Tibial nerve (tissue), 4 donors: ENCODE results near the gene TEX2. TPM values are rescaled to one million over a fixed set of nuclear protein-coding genes. Genes with fewer than 3 reads are reported as not detected.

Source experiments
- DNase-seq, 2 donors: peaks; one replicate each; pipeline ENCODE4 v3.0.0-alpha.2; 2019; ENCODE audit warnings: low spot score in 2 of 2
- H3K27ac ChIP-seq, 4 donors: fragments of 200-600 bp; sonication (generic) in 3 of 4; one replicate each; pipeline ENCODE4 v1.5.1; 2017 to 2019; ENCODE audit warnings: mild to moderate bottlenecking in 1 of 4
- H3K27me3 ChIP-seq, 2 donors: fragments of 200-600 bp; sonication (generic) in 1 of 2; one replicate each; pipeline versions ENCODE4 v1.5.1 to v1.6.0; 2017 to 2019
- H3K36me3 ChIP-seq, 3 donors: fragments of 200-600 bp; sonication (generic); one replicate each; pipeline ENCODE4 v1.5.1; 2018 to 2019
- H3K4me1 ChIP-seq, 4 donors: fragments of 200-600 bp; sonication (generic) in 3 of 4; one replicate each; pipeline ENCODE4 v1.5.1; 2017 to 2019
- H3K4me3 ChIP-seq, 4 donors: fragments of 200-600 bp; sonication (generic) in 3 of 4; one replicate each; pipeline ENCODE4 v1.5.1; 2017 to 2019; ENCODE audit warnings: mild to moderate bottlenecking in 1 of 4, moderate library complexity in 1 of 4
- H3K9me3 ChIP-seq, 4 donors: fragments of 200-600 bp; sonication (generic) in 3 of 4; one replicate each; pipeline ENCODE4 v1.5.1; 2017 to 2019
- EP300 ChIP-seq, 2 donors: sonication (generic); formaldehyde crosslinking; IDR thresholded peaks; one replicate each; pipeline ENCODE4 v1.6.1; 2017; ENCODE audit warnings: antibody characterized with exemption in 2 of 2, mild to moderate bottlenecking in 1 of 2
- POLR2A ChIP-seq, 2 donors: fragments of 450-650 bp; IDR thresholded peaks; one replicate each; pipeline ENCODE4 v1.6.1; 2017; ENCODE audit warnings: antibody characterized with exemption in 2 of 2, mild to moderate bottlenecking in 2 of 2, moderate library complexity in 2 of 2
- WGBS, 2 donors: methylation state at CpG; one replicate each; pipeline ENCODE4 v1.1.5; 2018; 5-methylcytosine and 5-hydroxymethylcytosine counted together
- total RNA-seq, 4 donors: library from RNA; depleted of rRNA; stranded (reverse); fragments of >200 nt; gene quantifications; one replicate each; pipeline ENCODE4 v1.1.0, GENCODE V29; 2016
- TF ChIP-seq, protein P1 (sequence below), 5 experiments: fragments of 200-600 bp in 3 of 5; fragments of 450-650 bp in 2 of 5; sonication (generic) in 3 of 5; IDR thresholded peaks; one replicate each; pipeline ENCODE4 v1.5.1; 2016 to 2019; ENCODE audit warnings: antibody characterized with exemption in 5 of 5, mild to moderate bottlenecking in 3 of 5, moderate library complexity in 2 of 5

The TEX2 gene
- total RNA-seq, 4 donors from 2014 or later: 32.6 to 110 (median 59.7) TPM

DNA sequence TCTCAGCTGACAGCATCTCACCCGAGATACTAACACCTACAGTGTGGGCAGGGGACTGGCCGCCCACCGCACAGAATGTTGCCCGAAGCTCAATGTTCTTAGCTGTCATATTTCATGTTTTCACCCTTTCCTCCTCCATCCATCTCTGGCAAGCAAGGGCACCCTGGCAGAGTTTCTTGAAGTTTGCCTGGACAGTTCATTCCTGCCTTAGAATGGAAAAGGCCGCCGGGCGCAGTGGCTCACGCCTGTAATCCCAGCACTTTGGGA is 37.6 kb upstream of the TEX2 start:
- DNase-seq: no peak
- Histone ChIP-seq H3K9me3 (no peaks in the 10 kb centered on the region), H3K4me1 (no peaks in the 10 kb centered on the region), H3K4me3 (no peak overlapping the region), H3K27ac (no peak overlapping the region), H3K27me3 (no peaks in the 10 kb centered on the region), H3K36me3 (no peaks in the 10 kb centered on the region)
- TF ChIP-seq POLR2A (IDR thresholded peaks at IDR 0.05) (no peak), EP300 (IDR thresholded peaks at IDR 0.05) (no peak)
- 75 to 85% methylated on average over 8 of the region's 8 CpGs for WGBS, 2 donors

- Histone ChIP-seq H3K4me1 (no peaks in the 10 kb centered on the region), H3K27me3 (no peaks in the 10 kb centered on the region), H3K36me3 (no peaks in the 10 kb centered on the region), H3K27ac (no peak overlapping the region), H3K9me3 (no peaks in the 10 kb centered on the region), H3K4me3 (no peak overlapping the region)
- DNase-seq: no peak
- TF ChIP-seq EP300 (IDR thresholded peaks at IDR 0.05): no peak
- no peak for TF ChIP-seq POLR2A (IDR thresholded peaks at IDR 0.05)
- TF ChIP-seq, protein P1, sequence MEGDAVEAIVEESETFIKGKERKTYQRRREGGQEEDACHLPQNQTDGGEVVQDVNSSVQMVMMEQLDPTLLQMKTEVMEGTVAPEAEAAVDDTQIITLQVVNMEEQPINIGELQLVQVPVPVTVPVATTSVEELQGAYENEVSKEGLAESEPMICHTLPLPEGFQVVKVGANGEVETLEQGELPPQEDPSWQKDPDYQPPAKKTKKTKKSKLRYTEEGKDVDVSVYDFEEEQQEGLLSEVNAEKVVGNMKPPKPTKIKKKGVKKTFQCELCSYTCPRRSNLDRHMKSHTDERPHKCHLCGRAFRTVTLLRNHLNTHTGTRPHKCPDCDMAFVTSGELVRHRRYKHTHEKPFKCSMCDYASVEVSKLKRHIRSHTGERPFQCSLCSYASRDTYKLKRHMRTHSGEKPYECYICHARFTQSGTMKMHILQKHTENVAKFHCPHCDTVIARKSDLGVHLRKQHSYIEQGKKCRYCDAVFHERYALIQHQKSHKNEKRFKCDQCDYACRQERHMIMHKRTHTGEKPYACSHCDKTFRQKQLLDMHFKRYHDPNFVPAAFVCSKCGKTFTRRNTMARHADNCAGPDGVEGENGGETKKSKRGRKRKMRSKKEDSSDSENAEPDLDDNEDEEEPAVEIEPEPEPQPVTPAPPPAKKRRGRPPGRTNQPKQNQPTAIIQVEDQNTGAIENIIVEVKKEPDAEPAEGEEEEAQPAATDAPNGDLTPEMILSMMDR (IDR thresholded peaks at IDR 0.05): no peak
- 83 to 88% methylated on average over 8 of the region's 8 CpGs for WGBS, 2 donors
These were observed 34.5 kb upstream of the TEX2 start for GRCh38 chr17:64297467-64298088.

DNA sequence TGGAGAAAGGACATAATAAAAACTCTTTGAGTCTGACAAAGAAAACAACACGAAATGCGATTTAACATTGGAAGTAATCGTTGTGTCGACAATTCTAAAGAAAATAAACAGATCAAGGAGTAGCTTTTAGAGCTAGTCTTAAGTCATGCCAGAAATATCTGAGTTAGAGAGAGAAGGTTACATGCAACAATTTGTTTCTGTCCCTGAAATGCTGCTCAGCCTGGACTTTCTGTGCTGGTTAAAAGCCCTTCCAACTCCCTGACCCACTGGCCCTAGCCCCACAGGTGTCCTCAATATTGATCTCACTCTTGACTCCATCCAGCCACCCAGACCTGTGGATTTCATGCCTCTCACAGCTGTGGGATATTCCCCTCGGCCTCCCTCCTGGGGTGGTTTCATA is 33.2 kb upstream of the TEX2 start:
- Histone ChIP-seq H3K27me3 (no peaks in the 10 kb centered on the region), H3K4me1 (no peaks in the 10 kb centered on the region), H3K4me3 (no peak overlapping the region), H3K27ac (no peak overlapping the region), H3K9me3 (peaks cover 0 to 6% (median 0%) of the 10 kb centered on the region in 4 donors), H3K36me3 (no peaks in the 10 kb centered on the region)
- DNase-seq: no peak
- TF ChIP-seq POLR2A (IDR thresholded peaks at IDR 0.05) (no peak), EP300 (IDR thresholded peaks at IDR 0.05) (no peak)
- TF ChIP-seq, protein P1 (IDR thresholded peaks at IDR 0.05): no peak
- WGBS, 2 donors: 67 to 75% methylated on average over 5 of the region's 5 CpGs

DNA sequence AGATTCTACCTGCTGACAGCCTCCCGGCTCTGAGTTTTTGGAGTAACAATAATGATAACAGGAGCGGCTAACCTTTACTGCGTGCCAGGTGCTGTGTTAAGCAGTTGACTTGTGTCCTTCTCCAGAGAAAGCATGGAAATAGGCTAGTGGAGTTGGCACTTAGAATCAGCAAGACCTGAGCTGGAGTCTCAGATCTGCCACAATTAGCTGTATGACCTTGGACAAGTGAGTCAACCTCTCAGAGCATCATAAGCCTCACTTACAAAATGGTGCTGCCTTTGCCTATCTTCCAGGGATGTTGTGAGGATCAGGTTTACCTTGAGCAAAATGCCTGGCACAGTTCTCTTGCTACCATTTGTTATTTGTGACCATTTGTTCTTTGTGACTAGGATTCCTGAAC is 32.1 kb upstream of the TEX2 start:
- Histone ChIP-seq H3K4me3 (no peak overlapping the region), H3K9me3 (peaks cover 0 to 11% (median 0%) of the 10 kb centered on the region in 4 donors), H3K27ac (no peak overlapping the region), H3K27me3 (no peaks in the 10 kb centered on the region), H3K36me3 (no peaks in the 10 kb centered on the region), H3K4me1 (no peaks in the 10 kb centered on the region)
- 94 to 100% methylated on average over 3 of the region's 3 CpGs for WGBS, 2 donors
- DNase-seq: no peak
- TF ChIP-seq EP300 (IDR thresholded peaks at IDR 0.05) (no peak), POLR2A (IDR thresholded peaks at IDR 0.05) (no peak)
- TF ChIP-seq, protein P1 (IDR thresholded peaks at IDR 0.05): no peak

- TF ChIP-seq POLR2A (IDR thresholded peaks at IDR 0.05): no peak
- TF ChIP-seq EP300 (IDR thresholded peaks at IDR 0.05): no peak
- TF ChIP-seq, protein P1 (IDR thresholded peaks at IDR 0.05): no peak
- Histone ChIP-seq H3K36me3 (no peaks in the 10 kb centered on the region), H3K27ac (no peak overlapping the region), H3K9me3 (peaks cover 0 to 11% (median 0%) of the 10 kb centered on the region in 4 donors), H3K4me3 (no peak overlapping the region), H3K4me1 (no peaks in the 10 kb centered on the region), H3K27me3 (no peaks in the 10 kb centered on the region)
- WGBS, 2 donors: 79 to 80% methylated on average over 9 of the region's 9 CpGs
- DNase-seq: no peak
These were observed 28.3 kb upstream of the TEX2 start for GRCh38 chr17:64291268-64291851.
